HepG2 (cell line): Measurements from ENCODE around the gene CHMP1B. TPM values are rescaled to one million over a fixed set of nuclear protein-coding genes. Genes with fewer than 3 reads are reported as not detected.

ENCODE experiments used
- ETV6 ChIP-seq: sonication (generic); formaldehyde crosslinking; conservative IDR thresholded peaks from 2 replicates; pipeline ENCODE4 v1.4.0; 2020; ENCODE audit warnings: missing genetic modification reagents
- GATAD2A ChIP-seq: IDR thresholded peaks from 2 replicates; pipeline ENCODE4 v1.6.1; 2016
- MIXL1 ChIP-seq: IDR thresholded peaks from 2 replicates; pipeline ENCODE4 v1.6.1; 2016
- NBN ChIP-seq: fragments of 450-650 bp; conservative IDR thresholded peaks from 2 replicates; pipeline ENCODE4 v1.6.1; 2017
- NPAS2 ChIP-seq: sonication (generic); formaldehyde crosslinking; IDR thresholded peaks from 2 replicates; pipeline ENCODE4 v1.8.0; 2022; ENCODE audit warnings: mild to moderate bottlenecking, missing genetic modification reagents, borderline replicate concordance
- NR2F1 ChIP-seq, 2 experiments: fragments of 450-650 bp in 1 of 2; formaldehyde crosslinking in 1 of 2; IDR thresholded peaks; 2 replicates each; pipeline versions ENCODE4 v1.5.0 to v1.6.1; 2016 to 2020; ENCODE audit warnings: mild to moderate bottlenecking in 1 of 2, missing compliant biosample characterization in 1 of 2, missing genetic modification reagents in 1 of 2, moderate library complexity in 1 of 2
- POGZ ChIP-seq: sonication (generic); formaldehyde crosslinking; IDR thresholded peaks from 2 replicates; pipeline ENCODE4 v1.4.0; 2020; ENCODE audit warnings: mild to moderate bottlenecking, missing genetic modification reagents
- REPIN1 ChIP-seq: sonication (generic); formaldehyde crosslinking; IDR thresholded peaks from 2 replicates; pipeline ENCODE4 v1.8.0; 2022; ENCODE audit warnings: missing genetic modification reagents, low read depth, mild to moderate bottlenecking, borderline replicate concordance
- RFX3 ChIP-seq: IDR thresholded peaks from 2 replicates; pipeline ENCODE4 v1.6.1; 2016; ENCODE audit warnings: missing biosample characterization, missing genetic modification reagents
- TBX3 ChIP-seq: fragments of 450-650 bp; IDR thresholded peaks from 2 replicates; pipeline ENCODE4 v1.6.1; 2017; ENCODE audit warnings: antibody characterized with exemption, mild to moderate bottlenecking, inconsistent platforms, borderline replicate concordance
- ZMYM2 ChIP-seq: sonication (generic); formaldehyde crosslinking; IDR thresholded peaks from 2 replicates; pipeline ENCODE4 v1.8.0; 2022; ENCODE audit warnings: mild to moderate bottlenecking, missing genetic modification reagents
- ZNF570 ChIP-seq: sonication (generic); formaldehyde crosslinking; IDR thresholded peaks from 2 replicates; pipeline ENCODE4 v1.4.0; 2020; ENCODE audit warnings: mild to moderate bottlenecking, missing genetic modification reagents, borderline replicate concordance
- ZNF660 ChIP-seq: sonication (generic); formaldehyde crosslinking; IDR thresholded peaks from 2 replicates; pipeline ENCODE4 v1.5.1; 2020; ENCODE audit warnings: mild to moderate bottlenecking, low read depth, missing genetic modification reagents, borderline replicate concordance
- polyA plus RNA-seq, 8 experiments: library from polyadenylated mRNA; depleted of rRNA in 3 of 8; stranded (reverse) in 7 of 8; unstranded in 1 of 8; fragments of >200 nt; fragmentation: Illumina TruSeq in 4 of 8; extraction: Trizol in 4 of 8; gene quantifications; 2 replicates each; pipeline versions ENCODE4 v1.2.1 to v1.2.3, GENCODE V29; 2011 to 2016; ENCODE audit warnings: low read depth in 4 of 8, missing spikeins in 1 of 8, mixed read lengths in 1 of 8; ENCODE audit not compliant: insufficient read depth in 1 of 8
- total RNA-seq, 5 experiments: library from RNA; depleted of rRNA; stranded (reverse); fragments of >200 nt; fragmentation: Illumina TruSeq; extraction: Trizol; gene quantifications; 2 replicates each; pipeline ENCODE4 v1.2.3, GENCODE V29; 2016; ENCODE audit warnings: low read depth in 1 of 5
- TF ChIP-seq, protein P1 (sequence below): sonication (generic); formaldehyde crosslinking; IDR thresholded peaks from 2 replicates; pipeline ENCODE4 v1.9.0; 2021; ENCODE audit warnings: mild to moderate bottlenecking, missing genetic modification reagents
- TF ChIP-seq, protein P2 (sequence below): sonication (generic); formaldehyde crosslinking; conservative IDR thresholded peaks from 2 replicates; pipeline ENCODE4 v1.4.0; 2020; ENCODE audit warnings: mild to moderate bottlenecking, missing genetic modification reagents, moderate library complexity
- TF ChIP-seq, protein P3 (sequence below): sonication (generic); formaldehyde crosslinking; IDR thresholded peaks from 2 replicates; pipeline ENCODE4 v1.4.0; 2020; ENCODE audit warnings: missing genetic modification reagents, mild to moderate bottlenecking, borderline replicate concordance
- TF ChIP-seq, protein P4 (sequence below): sonication (generic); formaldehyde crosslinking; IDR thresholded peaks from 2 replicates; pipeline ENCODE4 v1.4.0; 2020; ENCODE audit warnings: mild to moderate bottlenecking, missing genetic modification reagents

Gene CHMP1B
- total and polyA plus RNA-seq, 2 of the 13 experiments (the other 11 are each of a cell fraction or from before 2014, with no cell fraction given): 18.8 to 20.2 TPM

DNA sequence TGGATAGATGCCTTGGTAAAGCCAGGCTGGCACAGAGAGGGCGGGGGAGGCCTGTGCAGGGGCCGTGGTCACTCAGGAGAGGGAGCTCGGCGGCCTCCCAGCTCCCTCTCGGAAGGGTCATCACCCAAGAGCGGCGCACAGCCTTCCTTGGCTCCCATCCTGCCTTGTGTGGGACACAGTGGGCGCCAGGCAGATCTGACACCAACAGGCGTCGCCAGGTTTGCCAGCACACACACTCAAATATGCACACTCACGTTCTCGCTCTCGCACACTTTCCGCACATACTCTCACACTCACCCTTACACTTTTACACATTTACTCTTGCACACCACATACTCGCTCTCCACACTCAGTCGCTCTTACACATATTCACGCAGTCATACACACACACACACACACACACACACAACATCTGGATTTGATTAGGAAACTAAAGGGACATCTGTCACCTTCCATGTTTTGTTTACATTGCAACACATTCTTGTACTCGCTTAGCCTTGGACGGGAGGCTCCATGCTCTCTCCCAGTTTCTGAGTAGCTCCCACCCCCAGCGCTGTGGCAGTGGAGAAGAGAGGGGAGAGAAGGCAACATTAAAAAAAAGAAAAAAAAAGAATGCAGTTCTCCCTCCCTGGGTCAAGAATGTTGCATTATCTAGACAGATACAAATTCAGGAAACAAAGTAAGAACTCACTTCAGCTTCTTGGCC, 10.5 kb downstream of the CHMP1B start (continued):
- TF ChIP-seq ETV6 (CRISPR knock-in tag) (no peak), GATAD2A (CRISPR knock-in tag) (peak; percentile 40; the same call in 1 of the 2 replicates), NPAS2 (CRISPR knock-in tag) (no peak), ZMYM2 (CRISPR knock-in tag) (no peak), POGZ (CRISPR knock-in tag) (0 out of 2 replicates have a peak, but pooled peaks have one; percentile 18), NR2F1 (CRISPR knock-in tag; IDR thresholded peaks at IDR 0.05) (no peak), MIXL1 (no peak), TBX3 (peak; percentile 67; the same call in 1 of the 2 replicates), NBN (no peak), REPIN1 (CRISPR knock-in tag) (no peak), ZNF660 (CRISPR knock-in tag) (no peak), RFX3 (CRISPR knock-in tag) (no peak), ZNF570 (CRISPR knock-in tag) (no peak)
- TF ChIP-seq, protein P1, sequence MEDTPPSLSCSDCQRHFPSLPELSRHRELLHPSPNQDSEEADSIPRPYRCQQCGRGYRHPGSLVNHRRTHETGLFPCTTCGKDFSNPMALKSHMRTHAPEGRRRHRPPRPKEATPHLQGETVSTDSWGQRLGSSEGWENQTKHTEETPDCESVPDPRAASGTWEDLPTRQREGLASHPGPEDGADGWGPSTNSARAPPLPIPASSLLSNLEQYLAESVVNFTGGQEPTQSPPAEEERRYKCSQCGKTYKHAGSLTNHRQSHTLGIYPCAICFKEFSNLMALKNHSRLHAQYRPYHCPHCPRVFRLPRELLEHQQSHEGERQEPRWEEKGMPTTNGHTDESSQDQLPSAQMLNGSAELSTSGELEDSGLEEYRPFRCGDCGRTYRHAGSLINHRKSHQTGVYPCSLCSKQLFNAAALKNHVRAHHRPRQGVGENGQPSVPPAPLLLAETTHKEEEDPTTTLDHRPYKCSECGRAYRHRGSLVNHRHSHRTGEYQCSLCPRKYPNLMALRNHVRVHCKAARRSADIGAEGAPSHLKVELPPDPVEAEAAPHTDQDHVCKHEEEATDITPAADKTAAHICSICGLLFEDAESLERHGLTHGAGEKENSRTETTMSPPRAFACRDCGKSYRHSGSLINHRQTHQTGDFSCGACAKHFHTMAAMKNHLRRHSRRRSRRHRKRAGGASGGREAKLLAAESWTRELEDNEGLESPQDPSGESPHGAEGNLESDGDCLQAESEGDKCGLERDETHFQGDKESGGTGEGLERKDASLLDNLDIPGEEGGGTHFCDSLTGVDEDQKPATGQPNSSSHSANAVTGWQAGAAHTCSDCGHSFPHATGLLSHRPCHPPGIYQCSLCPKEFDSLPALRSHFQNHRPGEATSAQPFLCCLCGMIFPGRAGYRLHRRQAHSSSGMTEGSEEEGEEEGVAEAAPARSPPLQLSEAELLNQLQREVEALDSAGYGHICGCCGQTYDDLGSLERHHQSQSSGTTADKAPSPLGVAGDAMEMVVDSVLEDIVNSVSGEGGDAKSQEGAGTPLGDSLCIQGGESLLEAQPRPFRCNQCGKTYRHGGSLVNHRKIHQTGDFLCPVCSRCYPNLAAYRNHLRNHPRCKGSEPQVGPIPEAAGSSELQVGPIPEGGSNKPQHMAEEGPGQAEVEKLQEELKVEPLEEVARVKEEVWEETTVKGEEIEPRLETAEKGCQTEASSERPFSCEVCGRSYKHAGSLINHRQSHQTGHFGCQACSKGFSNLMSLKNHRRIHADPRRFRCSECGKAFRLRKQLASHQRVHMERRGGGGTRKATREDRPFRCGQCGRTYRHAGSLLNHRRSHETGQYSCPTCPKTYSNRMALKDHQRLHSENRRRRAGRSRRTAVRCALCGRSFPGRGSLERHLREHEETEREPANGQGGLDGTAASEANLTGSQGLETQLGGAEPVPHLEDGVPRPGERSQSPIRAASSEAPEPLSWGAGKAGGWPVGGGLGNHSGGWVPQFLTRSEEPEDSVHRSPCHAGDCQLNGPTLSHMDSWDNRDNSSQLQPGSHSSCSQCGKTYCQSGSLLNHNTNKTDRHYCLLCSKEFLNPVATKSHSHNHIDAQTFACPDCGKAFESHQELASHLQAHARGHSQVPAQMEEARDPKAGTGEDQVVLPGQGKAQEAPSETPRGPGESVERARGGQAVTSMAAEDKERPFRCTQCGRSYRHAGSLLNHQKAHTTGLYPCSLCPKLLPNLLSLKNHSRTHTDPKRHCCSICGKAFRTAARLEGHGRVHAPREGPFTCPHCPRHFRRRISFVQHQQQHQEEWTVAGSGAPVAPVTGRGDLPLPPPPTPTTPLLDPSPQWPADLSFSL (CRISPR knock-in tag): peak; percentile 93
- TF ChIP-seq, protein P2, sequence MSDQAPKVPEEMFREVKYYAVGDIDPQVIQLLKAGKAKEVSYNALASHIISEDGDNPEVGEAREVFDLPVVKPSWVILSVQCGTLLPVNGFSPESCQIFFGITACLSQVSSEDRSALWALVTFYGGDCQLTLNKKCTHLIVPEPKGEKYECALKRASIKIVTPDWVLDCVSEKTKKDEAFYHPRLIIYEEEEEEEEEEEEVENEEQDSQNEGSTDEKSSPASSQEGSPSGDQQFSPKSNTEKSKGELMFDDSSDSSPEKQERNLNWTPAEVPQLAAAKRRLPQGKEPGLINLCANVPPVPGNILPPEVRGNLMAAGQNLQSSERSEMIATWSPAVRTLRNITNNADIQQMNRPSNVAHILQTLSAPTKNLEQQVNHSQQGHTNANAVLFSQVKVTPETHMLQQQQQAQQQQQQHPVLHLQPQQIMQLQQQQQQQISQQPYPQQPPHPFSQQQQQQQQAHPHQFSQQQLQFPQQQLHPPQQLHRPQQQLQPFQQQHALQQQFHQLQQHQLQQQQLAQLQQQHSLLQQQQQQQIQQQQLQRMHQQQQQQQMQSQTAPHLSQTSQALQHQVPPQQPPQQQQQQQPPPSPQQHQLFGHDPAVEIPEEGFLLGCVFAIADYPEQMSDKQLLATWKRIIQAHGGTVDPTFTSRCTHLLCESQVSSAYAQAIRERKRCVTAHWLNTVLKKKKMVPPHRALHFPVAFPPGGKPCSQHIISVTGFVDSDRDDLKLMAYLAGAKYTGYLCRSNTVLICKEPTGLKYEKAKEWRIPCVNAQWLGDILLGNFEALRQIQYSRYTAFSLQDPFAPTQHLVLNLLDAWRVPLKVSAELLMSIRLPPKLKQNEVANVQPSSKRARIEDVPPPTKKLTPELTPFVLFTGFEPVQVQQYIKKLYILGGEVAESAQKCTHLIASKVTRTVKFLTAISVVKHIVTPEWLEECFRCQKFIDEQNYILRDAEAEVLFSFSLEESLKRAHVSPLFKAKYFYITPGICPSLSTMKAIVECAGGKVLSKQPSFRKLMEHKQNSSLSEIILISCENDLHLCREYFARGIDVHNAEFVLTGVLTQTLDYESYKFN (CRISPR knock-in tag): peak; percentile 25; the same call in 1 of the 2 replicates
- TF ChIP-seq, protein P3, sequence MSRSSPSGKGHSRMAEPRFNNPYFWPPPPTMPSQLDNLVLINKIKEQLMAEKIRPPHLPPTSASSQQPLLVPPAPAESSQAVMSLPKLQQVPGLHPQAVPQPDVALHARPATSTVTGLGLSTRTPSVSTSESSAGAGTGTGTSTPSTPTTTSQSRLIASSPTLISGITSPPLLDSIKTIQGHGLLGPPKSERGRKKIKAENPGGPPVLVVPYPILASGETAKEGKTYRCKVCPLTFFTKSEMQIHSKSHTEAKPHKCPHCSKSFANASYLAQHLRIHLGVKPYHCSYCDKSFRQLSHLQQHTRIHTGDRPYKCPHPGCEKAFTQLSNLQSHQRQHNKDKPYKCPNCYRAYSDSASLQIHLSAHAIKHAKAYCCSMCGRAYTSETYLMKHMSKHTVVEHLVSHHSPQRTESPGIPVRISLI (CRISPR knock-in tag): no peak
- TF ChIP-seq, protein P4, sequence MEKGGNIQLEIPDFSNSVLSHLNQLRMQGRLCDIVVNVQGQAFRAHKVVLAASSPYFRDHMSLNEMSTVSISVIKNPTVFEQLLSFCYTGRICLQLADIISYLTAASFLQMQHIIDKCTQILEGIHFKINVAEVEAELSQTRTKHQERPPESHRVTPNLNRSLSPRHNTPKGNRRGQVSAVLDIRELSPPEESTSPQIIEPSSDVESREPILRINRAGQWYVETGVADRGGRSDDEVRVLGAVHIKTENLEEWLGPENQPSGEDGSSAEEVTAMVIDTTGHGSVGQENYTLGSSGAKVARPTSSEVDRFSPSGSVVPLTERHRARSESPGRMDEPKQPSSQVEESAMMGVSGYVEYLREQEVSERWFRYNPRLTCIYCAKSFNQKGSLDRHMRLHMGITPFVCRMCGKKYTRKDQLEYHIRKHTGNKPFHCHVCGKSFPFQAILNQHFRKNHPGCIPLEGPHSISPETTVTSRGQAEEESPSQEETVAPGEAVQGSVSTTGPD (CRISPR knock-in tag): no peak
